Stimulated activated CD4-positive, alpha-beta T cell treated with anti-CD3 and anti-CD28 coated beads, Interleukin-2, amount 100 ng/mL, for 4 hours (primary cell): Measurements from ENCODE around the gene MTSS2.
"Not testable (repeated sequence)": the region's sequence is repeated elsewhere in the genome, so short reads cannot be mapped to it uniquely, and the experiment has no call there.

ENCODE experiments used
- DNase-seq: peaks from one replicate; pipeline ENCODE4 v3.0.0-alpha.2; 2020; ENCODE audit warnings: low read depth

Gene MTSS2

GRCh38 chr16:70685061-70685937, 554 bp downstream of the MTSS2 start:
- DNase-seq, result no peak

GRCh38 chr16:70684146-70685060, 1.4 kb downstream of the MTSS2 start:
- no peak for DNase-seq

- no peak for DNase-seq
These were observed 2.5 kb downstream of the MTSS2 start for GRCh38 chr16:70683146-70683944.

- no peak for DNase-seq
These were observed 3.4 kb downstream of the MTSS2 start for GRCh38 chr16:70682239-70683145.

- DNase-seq, result no peak
These were observed 4.2 kb downstream of the MTSS2 start for GRCh38 chr16:70681382-70682238.

- no peak for DNase-seq
These were observed 5.1 kb downstream of the MTSS2 start for GRCh38 chr16:70680495-70681381.

- DNase-seq, result no peak
These were observed 6.0 kb downstream of the MTSS2 start for GRCh38 chr16:70679671-70680494.

GRCh38 chr16:70678898-70679670, 6.8 kb downstream of the MTSS2 start:
- DNase-seq, result no peak

GRCh38 chr16:70678121-70678897, 7.5 kb downstream of the MTSS2 start:
- DNase-seq, result no peak

- no peak for DNase-seq
These were observed 8.2 kb downstream of the MTSS2 start for GRCh38 chr16:70677499-70678120.

GRCh38 chr16:70676675-70677498, 9.0 kb downstream of the MTSS2 start:
- DNase-seq, result no peak

- no peak for DNase-seq
These were observed 9.9 kb downstream of the MTSS2 start for GRCh38 chr16:70675851-70676513.

- no peak for DNase-seq
These were observed 11.4 kb downstream of the MTSS2 start for GRCh38 chr16:70674221-70675014.

- DNase-seq, result not testable (repeated sequence)
These were observed 14.9 kb downstream of the MTSS2 start for GRCh38 chr16:70670938-70671337.
